Left lung (tissue), 10 donors: ENCODE results near the gene HDX. TPM values are rescaled to one million over a fixed set of nuclear protein-coding genes. Genes with fewer than 3 reads are reported as not detected.

ENCODE experiments used
- ATAC-seq: fragments of 200-7000 bp; cut with Tn5 transposase; one replicate; pipeline ENCODE4 v1.9.1; 2020; ENCODE audit warnings: moderate library complexity
- DNase-seq, 4 donors: peaks; one replicate each; pipeline ENCODE4 v3.0.0-alpha.2; 2013 to 2020
- H3K27ac ChIP-seq, 2 donors: fragments of 200-600 bp; sonication (generic) in 1 of 2; one replicate each; pipeline versions ENCODE4 v1.5.0 to v1.8.0; 2020 to 2021
- H3K27me3 ChIP-seq, 2 donors: fragments of 200-600 bp; sonication (generic) in 1 of 2; one replicate each; pipeline versions ENCODE4 v1.5.0 to v1.8.0; 2020 to 2021
- H3K36me3 ChIP-seq, 2 donors: fragments of 200-600 bp; sonication (generic) in 1 of 2; one replicate each; pipeline versions ENCODE4 v1.5.0 to v1.8.0; 2020 to 2021
- H3K4me1 ChIP-seq, 2 donors: fragments of 200-600 bp; one replicate each; pipeline ENCODE4 v1.8.0; 2021
- H3K4me3 ChIP-seq, 2 donors: fragments of 200-600 bp; sonication (generic) in 1 of 2; one replicate each; pipeline versions ENCODE4 v1.5.0 to v1.8.0; 2020 to 2021; ENCODE audit warnings: mild to moderate bottlenecking in 1 of 2
- H3K9me3 ChIP-seq, 2 donors: fragments of 200-600 bp; sonication (generic) in 1 of 2; one replicate each; pipeline versions ENCODE4 v1.5.0 to v1.8.0; 2020 to 2021
- CTCF ChIP-seq, 2 donors: fragments of 200-600 bp; sonication (generic) in 1 of 2; IDR thresholded peaks; one replicate each; pipeline versions ENCODE4 v1.5.0 to v1.8.0; 2021; ENCODE audit warnings: antibody characterized with exemption in 2 of 2
- intact Hi-C, 2 donors: fragments of 100-400 bp; cut with DNase I; formaldehyde crosslinking; loops; one replicate each; pipeline versions ENCODE4 v1.11.2 to v1.14.2; 2022
- polyA plus RNA-seq, 6 donors: library from polyadenylated mRNA; unstranded; fragments of 120-200 nt; gene quantifications; one replicate each; pipeline ENCODE4 v1.2.1, GENCODE V29; 2013; ENCODE audit not compliant: insufficient read length in 6 of 6
- total RNA-seq, 2 donors: library from RNA; stranded (reverse); fragmentation: NEBNext Ultra II Directional; extraction: Animal tissue kit (Norgen Biotek cat#: 25700); gene quantifications; one replicate each; pipeline ENCODE4 v1.2.1, GENCODE V29; 2021
- donor health status: DM: no; HTN: yes; CAD: no.
- donor health status: DM: no; HTN: no; CAD: no.

The HDX gene
- total and polyA plus RNA-seq, 8 donors: 4.4 to 7.7 (median 6.6) TPM

GRCh38 chrX:84479086-84479485 is 23.2 kb downstream of the HDX start:
- no peak overlapping the region for H3K4me3 ChIP-seq
- H3K36me3 ChIP-seq: no peaks in the 10 kb centered on the region
- no peaks in the 10 kb centered on the region for H3K27me3 ChIP-seq
- no peaks in the 10 kb centered on the region for H3K4me1 ChIP-seq
- intact Hi-C loops: no loop called here
- DNase-seq (no peak), ATAC-seq (no peak)
- no peak overlapping the region for H3K27ac ChIP-seq
- peaks cover 0 to 3% of the 10 kb centered on the region in 2 donors for H3K9me3 ChIP-seq
- TF ChIP-seq CTCF (IDR thresholded peaks at IDR 0.05): no peak

- DNase-seq (no peak), ATAC-seq (no peak)
- H3K36me3 ChIP-seq: no peaks in the 10 kb centered on the region
- no peaks in the 10 kb centered on the region for H3K4me1 ChIP-seq
- no peak for TF ChIP-seq CTCF (IDR thresholded peaks at IDR 0.05)
- H3K4me3 ChIP-seq: no peak overlapping the region
- no peaks in the 10 kb centered on the region for H3K27me3 ChIP-seq
- H3K27ac ChIP-seq: no peak overlapping the region
- intact Hi-C loops: no loop called here
- no peaks in the 10 kb centered on the region for H3K9me3 ChIP-seq
Observed at GRCh38 chrX:84477114-84477513, 25.1 kb downstream of the HDX start.

GRCh38 chrX:84475596-84475995 is 26.7 kb downstream of the HDX start:
- ATAC-seq (no peak), DNase-seq (no peak)
- no peaks in the 10 kb centered on the region for H3K9me3 ChIP-seq
- intact Hi-C loops: no loop called here
- H3K27me3 ChIP-seq: no peaks in the 10 kb centered on the region
- H3K4me3 ChIP-seq: no peak overlapping the region
- H3K4me1 ChIP-seq: no peaks in the 10 kb centered on the region
- no peaks in the 10 kb centered on the region for H3K36me3 ChIP-seq
- no peak overlapping the region for H3K27ac ChIP-seq
- TF ChIP-seq CTCF (IDR thresholded peaks at IDR 0.05): no peak

GRCh38 chrX:84475101-84475500 is 27.2 kb downstream of the HDX start:
- intact Hi-C loops: no loop called here
- Histone ChIP-seq H3K4me1 (no peaks in the 10 kb centered on the region), H3K9me3 (no peaks in the 10 kb centered on the region), H3K4me3 (no peak overlapping the region), H3K27me3 (no peaks in the 10 kb centered on the region), H3K36me3 (no peaks in the 10 kb centered on the region), H3K27ac (no peak overlapping the region)
- no peak for TF ChIP-seq CTCF (IDR thresholded peaks at IDR 0.05)
- ATAC-seq (no peak), DNase-seq (no peak)

- intact Hi-C loops: no loop called here
Observed at GRCh38 chrX:84469226-84469625, 33.0 kb downstream of the HDX start.

More at GRCh38 chrX:84469226-84469625, 33.0 kb downstream of the HDX start:
- Histone ChIP-seq H3K36me3 (peaks cover 0 to 9% of the 10 kb centered on the region in 2 donors), H3K9me3 (no peaks in the 10 kb centered on the region), H3K27ac (no peak overlapping the region), H3K4me3 (no peak overlapping the region), H3K27me3 (no peaks in the 10 kb centered on the region), H3K4me1 (no peaks in the 10 kb centered on the region)
- no peak for DNase-seq
- ATAC-seq: no peak
- TF ChIP-seq CTCF (IDR thresholded peaks at IDR 0.05): no peak
